Erythroblast (primary cell): ENCODE measurements around the gene GMDS.

Experiments
- DNase-seq, 2 experiments: peaks; one replicate each; lab custom pipeline; 2025; lab: John Stamatoyannopoulos, UW
- GATA1 ChIP-seq: IDR thresholded peaks from 2 replicates; pipeline ENCODE4 v1.6.1; 2011; ENCODE audit warnings: low read depth, mild to moderate bottlenecking, control low read depth, low read length, moderate library complexity
- POLR2A ChIP-seq: IDR thresholded peaks from 2 replicates; pipeline ENCODE4 v1.6.1; 2011; ENCODE audit warnings: mild to moderate bottlenecking, low read length

Gene GMDS

GRCh38 chr6:1832844-1833787, 412.3 kb downstream of the GMDS start:
- no peak for DNase-seq
- no peak for TF ChIP-seq POLR2A
- TF ChIP-seq GATA1, result no peak

DNA sequence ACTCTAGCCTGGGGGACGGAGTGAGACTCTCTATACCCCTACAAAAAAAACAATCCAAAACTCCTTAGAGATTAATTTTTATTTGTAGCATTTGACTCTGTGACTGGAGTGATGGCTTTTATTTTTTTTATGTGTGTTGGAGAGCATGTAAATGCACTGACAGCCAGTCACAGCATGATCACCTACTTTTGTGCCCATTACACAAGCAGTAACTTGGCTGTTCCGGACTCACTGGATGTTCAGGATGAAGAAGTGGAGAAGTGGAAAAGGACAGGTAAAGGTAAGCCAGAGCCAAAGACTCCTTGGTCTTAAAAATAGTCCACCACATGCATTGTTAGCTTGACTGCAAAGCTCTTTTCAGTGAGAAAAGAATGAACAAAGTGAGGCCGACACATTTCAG, 413.0 kb downstream of the GMDS start:
- DNase-seq, result no peak
- no peak for TF ChIP-seq GATA1
- no peak for TF ChIP-seq POLR2A

DNA sequence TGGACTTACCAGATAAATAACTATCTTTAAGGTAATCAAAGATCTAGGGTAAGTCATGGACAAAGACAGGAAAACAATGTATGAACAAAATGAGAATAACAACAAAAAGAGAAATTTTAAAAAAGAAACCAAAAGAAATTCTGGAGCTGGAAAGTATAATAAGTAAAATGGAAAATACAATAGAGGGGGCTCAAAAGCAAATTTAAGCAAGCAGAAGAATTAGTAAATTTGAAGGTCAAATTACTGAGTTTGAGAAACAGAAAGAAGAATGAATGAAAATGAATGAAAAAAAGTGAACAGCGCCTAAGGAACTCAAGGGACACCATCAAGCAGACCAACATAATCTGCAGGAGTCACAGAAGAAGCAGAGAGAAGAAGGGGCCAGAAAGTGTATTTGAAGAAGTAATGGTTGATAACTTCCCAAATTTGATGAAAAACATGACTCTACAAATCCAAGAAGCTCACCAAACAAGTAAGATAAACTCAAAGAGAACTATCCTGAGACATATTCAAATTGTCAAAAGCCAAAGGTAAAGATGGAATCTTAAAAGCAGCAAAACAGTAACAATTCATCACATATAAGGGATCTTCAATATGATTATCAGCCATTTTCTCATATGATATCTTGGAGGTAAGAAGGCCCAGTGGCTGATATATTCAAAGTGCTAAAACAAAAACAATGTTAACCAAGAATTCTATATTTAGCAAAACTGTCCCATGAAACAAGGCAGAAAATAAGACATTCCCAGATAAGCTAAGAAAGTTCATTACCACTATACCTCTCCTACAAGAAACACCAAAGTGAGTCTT, 417.2 kb downstream of the GMDS start:
- DNase-seq, result no peak
- TF ChIP-seq POLR2A (no peak), GATA1 (no peak)

GRCh38 chr6:1825926-1826325, 419.5 kb downstream of the GMDS start:
- no peak for DNase-seq
- TF ChIP-seq POLR2A (no peak), GATA1 (no peak)

- no peak for TF ChIP-seq POLR2A
- no peak for TF ChIP-seq GATA1
- no peak for DNase-seq
These were observed 420.1 kb downstream of the GMDS start for GRCh38 chr6:1825277-1825676.

DNA sequence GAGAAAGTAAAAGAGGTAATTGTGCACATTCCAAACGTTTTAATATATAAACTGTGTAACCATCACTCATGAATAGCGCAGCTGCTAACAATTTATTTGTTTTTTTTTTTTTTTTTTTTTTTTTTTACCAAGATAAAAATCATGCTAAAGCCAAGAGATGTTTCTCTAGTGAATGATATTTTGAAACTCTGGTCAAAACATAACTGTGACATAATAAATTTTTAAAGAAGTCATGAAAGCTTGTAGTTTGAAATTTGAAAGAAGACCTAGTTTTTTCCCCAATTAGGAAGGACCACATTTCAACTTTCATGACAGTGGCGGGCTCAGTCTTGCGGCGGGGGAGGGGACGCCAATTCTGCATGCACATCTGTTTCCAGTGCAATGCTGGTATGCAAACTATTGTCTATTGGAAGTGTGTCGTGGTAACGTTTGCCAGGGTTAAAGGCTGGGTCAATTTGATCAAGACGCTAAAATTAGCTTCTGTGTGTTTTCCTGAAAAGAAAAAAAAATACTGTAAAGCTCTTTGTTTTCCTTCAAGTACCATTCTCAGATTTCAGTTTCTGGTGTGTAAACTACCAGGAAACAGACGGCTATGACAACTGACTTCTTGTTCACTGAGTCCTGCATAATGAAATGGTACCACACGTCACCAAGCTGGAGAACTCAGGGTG, 423.8 kb downstream of the GMDS start:
- no peak for TF ChIP-seq POLR2A
- TF ChIP-seq GATA1, result no peak
- no peak for DNase-seq

DNA sequence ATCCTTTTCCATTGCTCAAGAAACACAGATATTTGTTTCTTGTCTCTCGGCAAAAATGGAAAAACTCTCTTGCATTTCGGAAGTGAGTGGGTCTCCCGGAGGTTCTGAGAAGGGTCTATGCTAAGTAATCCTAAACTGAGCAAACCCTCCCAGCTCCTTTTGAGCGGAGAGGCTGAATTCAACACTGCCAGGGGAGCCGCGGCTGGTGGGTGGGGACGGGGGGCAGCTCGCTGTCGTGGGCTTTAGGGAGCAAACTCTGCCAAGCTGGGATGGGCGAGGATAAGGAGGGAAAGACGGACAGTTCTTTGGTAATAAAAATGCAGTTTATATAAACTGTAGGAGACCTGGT, 424.3 kb downstream of the GMDS start:
- TF ChIP-seq POLR2A (no peak), GATA1 (no peak)
- no peak for DNase-seq

DNA sequence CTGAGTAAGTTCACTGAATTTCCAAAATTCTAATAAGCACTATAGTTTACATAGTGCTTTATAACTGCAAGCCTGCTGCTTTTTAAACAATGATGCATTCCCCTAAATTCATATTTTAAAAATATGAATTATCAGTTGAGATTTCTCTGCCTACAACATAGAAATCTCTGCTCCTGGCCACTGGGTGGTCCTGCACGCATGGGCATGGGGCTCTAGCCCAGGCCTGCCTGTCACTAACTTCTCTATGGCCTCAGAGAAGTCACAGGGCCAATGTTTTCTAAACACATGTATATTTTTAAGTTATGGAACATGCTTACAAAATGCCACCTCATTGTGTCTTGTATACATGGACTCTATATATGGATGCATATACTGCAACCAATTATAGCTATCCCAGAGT, 424.7 kb downstream of the GMDS start:
- no peak for TF ChIP-seq GATA1
- no peak for TF ChIP-seq POLR2A

DNA sequence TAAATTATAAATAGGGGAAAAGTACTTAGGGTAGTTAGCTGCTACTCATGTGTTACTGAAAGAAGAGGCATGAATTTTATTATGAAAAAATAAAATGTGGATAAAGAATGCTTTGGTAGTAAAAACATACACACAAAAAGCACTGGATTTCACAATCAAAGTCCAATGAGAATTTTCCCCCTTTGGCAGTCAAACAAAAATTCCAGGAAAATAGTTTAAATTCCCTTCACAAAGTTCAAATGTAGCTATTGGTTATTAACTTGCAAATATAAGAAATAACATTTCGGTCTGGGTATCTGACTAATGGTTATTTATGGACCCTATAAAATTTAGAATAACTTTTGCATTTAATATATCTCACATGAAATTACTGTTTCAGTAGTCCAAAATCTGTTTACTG, 425.2 kb downstream of the GMDS start:
- TF ChIP-seq GATA1 (no peak), POLR2A (no peak)

More for the DNA sequence above, 424.7 kb downstream of the GMDS start:
- DNase-seq, result no peak

DNA sequence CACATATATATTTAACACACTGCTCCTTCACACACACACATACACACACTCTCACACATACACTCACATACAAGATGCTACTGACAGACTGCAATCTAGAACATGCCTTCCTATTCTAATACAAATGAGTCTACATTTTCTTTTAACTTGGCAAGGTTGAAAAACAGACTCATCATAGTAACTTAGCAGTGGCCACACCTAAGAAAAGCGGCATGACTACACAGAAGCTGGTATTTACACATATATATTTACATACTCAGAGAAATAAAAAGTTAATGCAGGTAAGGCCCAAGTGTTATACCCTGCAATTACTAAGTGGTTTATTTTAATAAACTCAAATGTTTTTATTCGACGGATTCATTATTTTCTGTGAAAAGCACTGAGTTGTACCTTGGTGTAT, 426.4 kb downstream of the GMDS start:
- DNase-seq, result no peak

More for the DNA sequence above, 425.2 kb downstream of the GMDS start:
- DNase-seq, result no peak

GRCh38 chr6:1817033-1817761, 428.2 kb downstream of the GMDS start:
- TF ChIP-seq POLR2A (no peak), GATA1 (no peak)
- DNase-seq, result no peak

More for the DNA sequence above, 426.4 kb downstream of the GMDS start:
- TF ChIP-seq GATA1 (no peak), POLR2A (no peak)

DNA sequence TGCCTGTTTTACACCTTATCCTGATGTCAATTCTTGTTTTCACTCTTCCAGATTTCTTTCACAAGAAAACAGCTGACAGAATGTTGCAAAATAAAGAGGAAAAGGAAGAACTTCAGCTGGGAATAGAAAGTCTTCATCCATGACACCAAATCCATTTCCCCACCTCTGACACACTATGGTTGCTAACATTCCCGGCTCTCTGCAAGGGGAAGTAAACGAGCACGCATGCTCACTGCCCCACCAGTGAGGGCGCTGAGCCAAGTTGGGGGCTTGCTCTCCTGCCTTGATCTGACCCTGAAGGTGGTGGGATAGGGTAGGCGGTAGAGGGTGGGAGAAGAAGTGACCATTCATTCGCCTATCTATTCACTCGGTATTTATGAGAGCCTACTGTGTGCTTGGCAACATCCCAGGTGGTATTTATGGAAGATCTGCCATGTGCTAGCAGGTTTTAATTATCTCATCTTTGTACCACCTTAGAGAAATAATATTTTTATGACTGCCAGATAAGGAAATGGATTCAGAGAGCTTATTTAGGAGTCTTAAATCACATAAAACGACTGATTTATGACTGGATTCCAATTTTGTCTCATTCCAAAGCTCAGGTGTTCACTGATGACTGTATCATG, 429.5 kb downstream of the GMDS start:
- DNase-seq, result no peak
- TF ChIP-seq POLR2A, result no peak
- TF ChIP-seq GATA1, result no peak

DNA sequence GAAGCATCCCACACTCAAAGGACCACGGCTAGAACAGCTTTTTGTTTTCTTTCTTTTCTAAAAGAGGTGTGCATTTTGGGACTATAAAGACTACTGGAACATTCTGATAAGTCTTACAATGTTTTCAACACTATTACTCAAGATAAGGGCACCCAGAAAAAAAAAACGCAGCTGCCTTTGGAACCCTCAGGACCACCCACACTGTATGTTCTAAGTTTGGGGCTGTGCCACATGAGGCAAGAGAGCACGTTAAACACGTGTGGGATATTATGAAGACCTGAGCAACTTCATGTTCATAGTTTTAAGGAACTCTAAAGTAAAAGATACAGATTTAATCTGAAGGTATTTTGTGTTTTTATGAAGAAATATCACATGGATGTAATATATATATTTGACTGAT, 431.1 kb downstream of the GMDS start:
- no peak for DNase-seq
- TF ChIP-seq GATA1, result no peak
- TF ChIP-seq POLR2A, result no peak
